Dermis blood vessel endothelial cell (primary cell): ENCODE results near the gene FRYL. TPM values are rescaled to one million over a fixed set of nuclear protein-coding genes. Genes with fewer than 3 reads are reported as not detected.
"Not testable (repeated sequence)": the region's sequence is repeated elsewhere in the genome, so short reads cannot be mapped to it uniquely, and the experiment has no call there.

Source experiments
- DNase-seq: peaks from one replicate; pipeline ENCODE4 v3.0.0; 2010
- total RNA-seq: library from RNA; depleted of rRNA; stranded (reverse); fragments of >200 nt; gene quantifications from 2 replicates; pipeline ENCODE4 v1.2.3, GENCODE V29; 2014

Gene FRYL
- 133 and 145 TPM in 2 replicates for total RNA-seq

DNA sequence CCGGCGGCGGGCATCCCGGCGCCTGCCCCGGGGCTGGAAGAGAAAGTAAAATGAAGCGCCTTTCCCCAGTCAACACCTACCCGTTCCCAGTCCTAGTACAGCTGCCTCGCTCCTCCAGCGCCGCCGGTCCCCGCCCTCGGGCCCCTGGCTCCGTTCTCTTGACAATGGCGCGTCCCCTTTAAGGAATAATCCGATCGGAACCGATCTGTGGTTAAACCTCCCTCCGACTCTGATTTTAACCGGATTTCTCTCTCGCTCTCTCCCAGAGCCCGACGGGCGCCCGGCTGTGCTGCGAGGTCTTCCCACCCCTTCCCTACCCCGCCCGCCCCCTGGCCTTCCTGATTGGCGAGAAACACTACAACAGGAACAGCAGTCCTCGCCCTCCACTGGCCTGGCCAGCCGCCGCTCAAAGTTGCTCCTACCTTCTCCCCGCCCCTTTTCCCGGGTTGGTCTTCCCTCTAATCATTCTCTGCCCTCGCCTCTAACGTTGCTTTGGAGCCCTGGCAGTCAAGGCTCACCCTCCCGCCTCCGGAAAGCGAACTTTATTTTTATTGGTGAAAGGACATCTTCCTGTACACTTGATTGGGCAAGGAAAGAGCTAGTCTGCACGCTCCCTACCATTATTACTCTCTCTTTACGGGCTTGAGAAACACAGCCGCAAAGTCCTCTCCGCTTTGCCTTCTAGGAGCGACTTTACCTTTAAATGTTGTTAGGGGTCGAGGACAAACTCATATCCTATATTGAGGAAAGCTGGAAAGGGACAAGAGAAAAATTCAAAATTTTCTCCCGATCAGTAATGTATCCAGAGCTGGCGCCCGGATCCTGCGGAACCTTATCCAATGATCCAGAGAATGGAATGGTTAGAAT, at the start of gene FRYL:
FRYL (minus strand) TSS at position 282 of the 867 bp plus-strand sequence. CDS start 145,869 bp downstream, outside the sequence.
- DNase-seq = peak; percentile 100

GRCh38 chr4:48827622-48828021, 47.5 kb upstream of the FRYL start:
- DNase-seq = no peak

DNA sequence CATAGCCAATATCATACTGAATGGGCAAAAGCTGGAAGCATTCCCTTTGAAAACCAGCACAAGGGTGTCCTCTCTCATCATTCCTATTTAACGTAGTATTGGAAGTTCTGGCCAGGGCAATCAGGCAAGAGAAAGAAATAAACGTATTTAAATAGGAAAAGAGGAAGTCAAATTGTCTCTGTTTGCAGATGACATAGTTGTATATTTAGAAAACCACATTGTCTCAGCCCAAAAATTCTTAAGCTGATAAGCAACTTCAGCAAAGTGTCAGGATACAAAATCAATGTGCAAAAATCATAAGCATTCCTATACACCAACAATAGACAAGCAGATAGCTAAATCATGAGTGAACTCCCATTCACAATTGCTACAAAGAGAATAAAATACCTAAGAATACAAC, 41.4 kb upstream of the FRYL start:
- not testable (repeated sequence) for DNase-seq

- DNase-seq = no peak
Measured at GRCh38 chr4:48816971-48817370, 36.9 kb upstream of the FRYL start.

GRCh38 chr4:48816297-48816696, 36.2 kb upstream of the FRYL start:
- not testable (repeated sequence) for DNase-seq

- no peak for DNase-seq
Measured at GRCh38 chr4:48815483-48815882, 35.4 kb upstream of the FRYL start.

GRCh38 chr4:48813964-48814363, 33.9 kb upstream of the FRYL start:
- no peak for DNase-seq

DNA sequence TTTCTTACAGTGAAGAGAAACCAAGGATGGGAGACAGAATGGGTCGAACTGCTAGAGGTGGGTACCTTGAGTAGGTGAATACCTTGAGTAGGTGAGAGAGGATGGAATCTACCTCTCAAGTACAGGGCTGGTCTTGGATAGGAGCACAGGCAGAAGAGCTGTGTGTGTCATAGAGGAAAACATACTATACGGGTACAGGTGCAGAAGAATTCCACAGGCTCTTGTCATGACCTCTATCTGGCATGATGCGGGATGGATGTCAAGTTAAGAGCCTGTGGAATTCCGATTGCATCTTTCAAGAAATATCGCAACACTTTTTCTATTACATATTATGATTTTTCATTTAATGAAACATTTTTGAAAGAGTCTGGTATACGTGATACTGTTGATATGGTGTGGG, 32.8 kb upstream of the FRYL start:
- no peak for DNase-seq

GRCh38 chr4:48804584-48805301, 24.7 kb upstream of the FRYL start:
- DNase-seq = peak; percentile 16

GRCh38 chr4:48801016-48801715, 21.1 kb upstream of the FRYL start:
- peak; percentile 41 for DNase-seq

DNA sequence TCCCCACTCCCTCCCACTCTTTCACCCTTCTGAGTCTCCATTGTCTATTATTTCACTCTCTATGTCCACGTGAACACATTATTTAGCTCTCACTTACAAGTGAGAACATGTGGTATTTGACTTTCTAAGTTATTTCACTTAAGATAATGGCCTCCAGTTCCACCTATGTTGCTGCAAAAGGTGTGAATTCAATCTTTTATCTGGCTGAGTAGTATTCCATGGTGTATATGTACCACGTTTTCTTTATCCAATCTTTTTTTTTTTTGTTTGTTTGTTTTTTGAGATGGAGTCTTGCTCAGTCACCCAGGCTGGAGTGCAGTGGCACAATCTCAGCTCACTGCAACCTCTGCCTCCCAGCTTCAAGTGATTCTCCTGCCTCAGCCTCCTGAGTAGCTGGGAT, 20.1 kb upstream of the FRYL start:
- not testable (repeated sequence) for DNase-seq

DNA sequence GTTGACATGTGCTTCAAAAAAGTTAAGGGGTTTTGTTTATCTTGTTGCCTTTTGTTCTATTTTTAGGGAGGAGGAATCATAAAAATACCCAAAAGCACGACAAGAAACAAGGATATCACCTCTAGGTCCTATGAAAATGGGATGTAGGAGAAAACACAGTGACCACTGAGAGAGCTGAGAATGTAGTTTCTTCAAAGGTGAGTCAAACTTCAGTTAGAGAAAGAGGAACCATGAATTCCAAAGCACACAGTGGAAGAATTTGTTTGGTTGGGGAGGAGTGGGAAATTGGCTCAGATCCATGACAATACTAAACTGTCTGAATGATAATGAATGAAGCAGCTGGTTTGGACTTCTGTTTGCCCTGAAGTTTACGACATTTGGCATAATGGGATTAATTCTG, 19.1 kb upstream of the FRYL start:
- no peak for DNase-seq

DNA sequence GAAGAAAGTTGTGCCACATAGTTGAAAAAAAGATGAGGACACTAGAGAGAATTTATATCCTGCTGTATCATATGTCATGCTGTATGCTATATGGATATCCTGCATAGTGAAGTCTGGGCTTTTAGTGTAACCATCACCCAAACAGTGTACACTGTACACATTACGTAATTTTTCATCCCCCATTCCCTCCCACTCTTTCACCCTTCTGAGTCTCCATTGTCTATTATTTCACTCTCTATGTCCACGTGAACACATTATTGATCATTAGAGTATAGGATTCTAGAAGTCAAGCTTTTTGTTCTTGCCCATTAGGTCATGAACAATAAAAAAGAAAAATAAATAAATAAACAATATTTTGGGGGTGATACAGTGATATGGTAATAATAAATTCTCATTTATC, 18.0 kb upstream of the FRYL start:
- no peak for DNase-seq

DNA sequence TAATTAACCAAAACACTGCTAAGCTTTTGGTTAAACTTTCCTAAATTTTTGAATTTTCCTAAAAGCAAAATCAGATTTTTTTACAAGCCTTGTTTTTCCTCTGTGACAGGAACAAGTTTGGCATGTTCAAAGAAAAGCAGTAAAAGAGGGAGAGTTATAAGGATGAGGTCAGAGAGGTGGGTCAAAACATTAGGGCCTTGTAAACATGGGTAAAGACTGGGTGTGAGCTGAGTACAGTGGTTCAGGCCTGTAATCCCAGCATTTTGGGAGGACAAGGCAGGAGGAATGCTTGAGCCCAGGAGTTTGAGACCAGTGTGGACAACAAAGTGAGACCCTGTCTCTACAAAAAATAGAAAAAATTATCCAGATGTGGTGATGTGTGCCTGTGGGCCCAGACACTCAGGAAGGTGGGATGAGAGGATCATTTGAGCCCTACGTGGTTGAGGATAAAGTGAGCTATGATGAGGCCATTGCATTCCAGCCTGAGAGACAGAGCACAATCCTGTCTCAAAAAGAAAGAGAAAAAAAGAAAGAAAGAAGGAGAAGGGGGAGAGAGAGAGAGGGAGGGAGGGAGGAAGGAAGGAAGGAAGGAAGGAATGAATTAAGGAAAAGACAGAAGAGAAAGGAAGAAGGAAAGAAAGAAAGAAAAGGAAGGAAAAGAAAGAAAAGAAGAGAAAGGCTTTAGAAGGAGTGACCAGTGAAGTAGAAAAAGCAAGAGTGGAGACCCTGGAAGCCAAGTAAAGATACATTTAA, 17.0 kb upstream of the FRYL start:
- no peak for DNase-seq

- no peak for DNase-seq
Measured at GRCh38 chr4:48796191-48796926, 16.3 kb upstream of the FRYL start.

GRCh38 chr4:48795108-48795507, 15.0 kb upstream of the FRYL start:
- no peak for DNase-seq

DNA sequence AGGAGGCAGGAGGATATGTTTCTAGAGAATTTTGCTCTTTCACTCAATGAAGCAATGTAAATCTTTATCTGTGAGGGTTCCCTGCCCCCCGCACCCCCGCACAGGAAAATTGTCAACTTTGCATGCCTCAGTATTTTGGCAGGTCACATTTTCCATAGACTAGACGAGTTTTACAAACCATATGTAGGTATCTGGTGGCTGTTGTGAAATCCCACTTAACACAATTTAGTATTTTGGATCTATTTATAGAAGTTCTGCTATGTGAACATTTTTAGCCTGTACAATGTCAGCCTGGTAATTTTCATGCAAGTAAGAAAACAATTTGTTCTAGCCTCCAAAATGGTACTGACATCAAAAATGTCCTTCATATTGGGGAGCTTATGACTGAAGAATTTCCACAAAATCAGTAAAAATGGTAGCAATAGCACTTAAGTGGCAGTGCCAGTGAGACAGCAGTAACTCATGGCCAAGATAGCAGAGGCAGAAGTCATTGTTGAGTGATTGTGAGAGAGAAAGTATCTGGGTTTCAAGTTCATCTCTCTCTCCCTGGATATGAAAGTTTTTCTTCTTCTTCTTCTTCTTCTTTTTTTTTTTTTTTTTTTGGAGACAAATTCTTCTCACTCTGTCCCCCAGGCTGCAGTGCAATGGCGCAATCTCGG, 12.4 kb upstream of the FRYL start:
- DNase-seq = no peak

DNA sequence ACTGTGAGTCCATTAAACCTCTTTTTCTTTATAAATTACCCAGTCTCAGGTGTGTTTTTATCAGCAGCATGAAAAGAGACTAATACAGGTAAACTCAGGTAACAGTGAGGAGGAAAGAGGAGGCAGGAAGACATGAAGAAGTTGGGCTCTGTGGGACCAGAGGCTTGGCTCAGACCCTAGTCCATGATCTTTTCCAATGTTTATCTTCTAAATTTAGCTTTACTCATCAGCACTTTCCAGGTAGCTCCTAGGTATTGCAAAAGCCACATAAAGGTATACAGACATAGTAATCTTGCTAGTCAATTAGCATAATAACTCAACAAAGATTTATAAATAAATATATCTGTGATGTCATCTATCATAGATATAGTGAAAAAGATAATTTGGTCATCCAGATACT, 11.2 kb upstream of the FRYL start:
- DNase-seq = no peak

GRCh38 chr4:48790561-48790960, 10.5 kb upstream of the FRYL start:
- no peak for DNase-seq

DNA sequence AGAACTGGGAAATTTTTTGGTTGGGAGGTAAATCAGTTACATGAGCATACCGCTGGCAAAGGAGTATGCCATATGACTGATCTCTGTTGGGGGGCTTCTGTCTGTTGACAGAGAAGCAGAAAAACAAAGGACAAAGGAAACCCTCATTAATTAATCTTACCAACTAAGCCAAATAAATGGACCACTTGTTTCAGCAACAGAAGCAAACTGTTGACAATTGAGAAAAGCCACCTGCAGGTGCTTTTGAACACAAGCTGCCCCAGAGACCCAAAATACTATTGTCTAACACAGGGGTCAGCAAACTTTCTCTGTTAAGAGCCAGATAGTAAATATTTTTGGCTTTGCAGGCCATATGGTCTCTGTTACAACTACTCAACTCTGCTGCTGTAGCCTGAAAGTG, 7.0 kb upstream of the FRYL start:
- DNase-seq = no peak

- no peak for DNase-seq
Measured at GRCh38 chr4:48786549-48786948, 6.5 kb upstream of the FRYL start.
